KMS-11 (cell line): Measurements from ENCODE around the gene RMRP.
"Not testable (repeated sequence)": the region's sequence is repeated elsewhere in the genome, so short reads cannot be mapped to it uniquely, and the experiment has no call there.

Experiments used
- H2AFZ ChIP-seq: fragments of 200-600 bp; sonication (generic); 2 replicates; pipeline ENCODE4 v1.6.1; 2016; ENCODE audit warnings: antibody characterized with exemption, mixed run types, low read depth
- H3K27ac ChIP-seq: fragments of 200-600 bp; sonication (generic); 2 replicates; pipeline ENCODE4 v1.6.1; 2016; ENCODE audit warnings: mild to moderate bottlenecking, mixed run types
- H3K27me3 ChIP-seq: fragments of 200-600 bp; sonication (generic); 2 replicates; pipeline ENCODE4 v1.6.1; 2017; ENCODE audit warnings: mild to moderate bottlenecking, low read depth, mixed run types, moderate library complexity; ENCODE audit not compliant: insufficient read depth
- H3K36me3 ChIP-seq: fragments of 200-600 bp; sonication (generic); 2 replicates; pipeline ENCODE4 v1.6.1; 2017; ENCODE audit warnings: mild to moderate bottlenecking, mixed run types; ENCODE audit not compliant: insufficient read depth
- H3K4me1 ChIP-seq: fragments of 200-600 bp; sonication (generic); 2 replicates; pipeline ENCODE4 v1.6.1; 2016; ENCODE audit warnings: mild to moderate bottlenecking, low read depth, mixed run types; ENCODE audit not compliant: poor library complexity, severe bottlenecking
- H3K4me2 ChIP-seq: fragments of 200-600 bp; sonication (generic); 2 replicates; pipeline ENCODE4 v1.7.0; 2016; ENCODE audit warnings: mild to moderate bottlenecking, mixed run types
- H3K4me3 ChIP-seq: fragments of 200-600 bp; sonication (generic); IDR thresholded peaks from 2 replicates; pipeline ENCODE4 v1.6.1; 2017; ENCODE audit warnings: low read depth, low read length, mixed read lengths; ENCODE audit not compliant: insufficient read depth
- H3K79me2 ChIP-seq: fragments of 200-600 bp; sonication (generic); 2 replicates; pipeline ENCODE4 v1.6.1; 2016; ENCODE audit warnings: low read depth, mixed run types; ENCODE audit not compliant: insufficient read depth
- H3K9ac ChIP-seq: fragments of 200-600 bp; sonication (generic); 2 replicates; pipeline ENCODE4 v1.6.1; 2016; ENCODE audit warnings: mild to moderate bottlenecking, mixed run types
- H4K20me1 ChIP-seq: fragments of 200-600 bp; sonication (generic); 2 replicates; pipeline ENCODE4 v1.6.1; 2016; ENCODE audit warnings: mild to moderate bottlenecking, mixed run types; ENCODE audit not compliant: insufficient read depth
- CTCF ChIP-seq: fragments of 200-600 bp; sonication (generic); conservative IDR thresholded peaks from 2 replicates; pipeline ENCODE4 v1.6.1; 2017; ENCODE audit warnings: low read depth, mild to moderate bottlenecking, antibody characterized with exemption, low read length, moderate library complexity, mixed read lengths

RMRP gene

GRCh38 chr9:35639631-35640030, 18.2 kb downstream of the RMRP start:
- Histone ChIP-seq H3K36me3 (no peaks in the 10 kb centered on the region), H3K9ac (no peak overlapping the region), H3K27ac (no peak overlapping the region), H3K4me1 (no peaks in the 10 kb centered on the region), H4K20me1 (no peaks in the 10 kb centered on the region), H3K27me3 (no peaks in the 10 kb centered on the region), H3K4me2 (peak overlapping the region; percentile 30), H3K4me3 (no peak overlapping the region), H3K79me2 (no peaks in the 10 kb centered on the region), H2AFZ (no peak overlapping the region)
- TF ChIP-seq CTCF = no peak

GRCh38 chr9:35639225-35639624, 18.6 kb downstream of the RMRP start:
- H3K79me2 ChIP-seq, H3K27ac ChIP-seq, H3K36me3 ChIP-seq, H3K9ac ChIP-seq, H3K27me3 ChIP-seq, H4K20me1 ChIP-seq, H3K4me1 ChIP-seq, H2AFZ ChIP-seq, H3K4me3 ChIP-seq: not testable (repeated sequence)
- peak overlapping the region; percentile 30 for H3K4me2 ChIP-seq

GRCh38 chr9:35638751-35639150, 19.1 kb downstream of the RMRP start:
- H3K4me2 ChIP-seq, H3K4me3 ChIP-seq, H3K27ac ChIP-seq, H4K20me1 ChIP-seq, H3K79me2 ChIP-seq, H3K36me3 ChIP-seq, H3K27me3 ChIP-seq, H2AFZ ChIP-seq, H3K9ac ChIP-seq, H3K4me1 ChIP-seq: not testable (repeated sequence)

- H3K79me2 ChIP-seq, H3K9ac ChIP-seq, H3K4me2 ChIP-seq, H4K20me1 ChIP-seq, H3K27me3 ChIP-seq, H3K36me3 ChIP-seq, H3K4me3 ChIP-seq, H2AFZ ChIP-seq, H3K4me1 ChIP-seq, H3K27ac ChIP-seq: not testable (repeated sequence)
Measured at GRCh38 chr9:35637427-35637955, 20.3 kb downstream of the RMRP start.

GRCh38 chr9:35636877-35637246, 21.0 kb downstream of the RMRP start:
- not testable (repeated sequence) for H3K4me2 ChIP-seq, H2AFZ ChIP-seq, H3K27ac ChIP-seq, H3K79me2 ChIP-seq, H3K4me3 ChIP-seq, H3K4me1 ChIP-seq, H3K9ac ChIP-seq, H4K20me1 ChIP-seq, H3K27me3 ChIP-seq, H3K36me3 ChIP-seq

- Histone ChIP-seq H3K4me2 (no peak overlapping the region), H3K36me3 (no peaks in the 10 kb centered on the region), H3K27me3 (no peaks in the 10 kb centered on the region), H3K79me2 (no peaks in the 10 kb centered on the region), H4K20me1 (no peaks in the 10 kb centered on the region), H2AFZ (no peak overlapping the region), H3K9ac (no peak overlapping the region), H3K4me3 (no peak overlapping the region), H3K4me1 (no peaks in the 10 kb centered on the region), H3K27ac (no peak overlapping the region)
- no peak for TF ChIP-seq CTCF
Measured at GRCh38 chr9:35636135-35636876, 21.5 kb downstream of the RMRP start.
